ENCODE measurements around the gene FAM170B.

Gene FAM170B

DNA sequence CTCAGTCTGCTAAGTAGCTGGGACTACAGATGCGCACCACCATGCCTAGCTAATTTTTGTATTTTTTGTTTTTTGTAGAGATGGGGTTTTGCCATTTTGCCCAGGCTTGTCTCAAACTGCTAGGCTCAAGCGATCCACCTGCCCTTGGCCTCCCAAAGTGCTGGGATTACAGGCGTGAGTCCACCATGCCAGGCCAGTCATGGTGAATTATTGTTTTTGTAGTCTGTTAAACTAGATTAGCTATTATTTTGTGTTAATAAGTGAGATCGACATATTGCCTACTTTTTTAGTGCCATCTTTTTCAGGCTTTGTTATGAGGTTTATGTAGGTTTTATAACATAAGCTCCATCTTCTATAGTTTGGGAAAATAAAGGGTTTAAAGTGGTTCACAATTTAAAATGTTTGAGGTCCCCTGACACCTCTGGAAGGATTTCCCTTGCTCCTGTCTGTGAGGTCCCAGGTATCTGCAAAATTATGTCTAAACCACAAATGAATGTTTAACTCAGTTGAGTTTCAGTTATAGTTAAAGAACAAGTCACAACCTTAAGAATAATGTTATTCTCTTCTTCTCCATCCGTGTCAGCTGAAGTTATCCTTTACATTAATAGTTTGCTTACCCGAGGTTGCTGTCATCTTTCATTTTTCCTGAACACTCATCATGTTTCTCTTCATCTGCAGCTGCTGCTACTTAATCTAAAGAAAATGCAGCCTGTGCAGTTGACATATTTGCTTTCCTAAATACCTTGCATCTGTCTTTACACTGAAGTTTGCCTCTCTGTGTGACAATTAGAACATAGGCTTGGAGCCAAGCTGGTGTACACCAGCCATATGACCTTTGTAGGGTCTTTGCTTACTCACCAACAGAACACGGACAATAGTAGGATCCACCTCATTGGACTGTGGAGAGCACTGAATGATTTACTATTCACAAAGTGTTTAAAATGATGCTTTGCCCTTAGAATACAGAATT is 9.6 kb downstream of the FAM170B start:
- Histone ChIP-seq H3K36me3 (no peaks in the 10 kb centered on the region), H3K27me3 (no peaks in the 10 kb centered on the region), H3K4me3 (ENCODE audit: low read depth in 1 of 2, low read length in 1 of 2) (no peak overlapping the region), H3K27ac (no peak overlapping the region), H3K4me1 (ENCODE audit: control insufficient read depth in 1 of 2, insufficient read depth in 1 of 2, low read depth in 1 of 2, low read length in 1 of 2) (no peaks in the 10 kb centered on the region), H3K9me3 (no peaks in the 10 kb centered on the region)
- TF ChIP-seq, protein P1, sequence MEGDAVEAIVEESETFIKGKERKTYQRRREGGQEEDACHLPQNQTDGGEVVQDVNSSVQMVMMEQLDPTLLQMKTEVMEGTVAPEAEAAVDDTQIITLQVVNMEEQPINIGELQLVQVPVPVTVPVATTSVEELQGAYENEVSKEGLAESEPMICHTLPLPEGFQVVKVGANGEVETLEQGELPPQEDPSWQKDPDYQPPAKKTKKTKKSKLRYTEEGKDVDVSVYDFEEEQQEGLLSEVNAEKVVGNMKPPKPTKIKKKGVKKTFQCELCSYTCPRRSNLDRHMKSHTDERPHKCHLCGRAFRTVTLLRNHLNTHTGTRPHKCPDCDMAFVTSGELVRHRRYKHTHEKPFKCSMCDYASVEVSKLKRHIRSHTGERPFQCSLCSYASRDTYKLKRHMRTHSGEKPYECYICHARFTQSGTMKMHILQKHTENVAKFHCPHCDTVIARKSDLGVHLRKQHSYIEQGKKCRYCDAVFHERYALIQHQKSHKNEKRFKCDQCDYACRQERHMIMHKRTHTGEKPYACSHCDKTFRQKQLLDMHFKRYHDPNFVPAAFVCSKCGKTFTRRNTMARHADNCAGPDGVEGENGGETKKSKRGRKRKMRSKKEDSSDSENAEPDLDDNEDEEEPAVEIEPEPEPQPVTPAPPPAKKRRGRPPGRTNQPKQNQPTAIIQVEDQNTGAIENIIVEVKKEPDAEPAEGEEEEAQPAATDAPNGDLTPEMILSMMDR (IDR thresholded peaks at IDR 0.05): no peak

DNA sequence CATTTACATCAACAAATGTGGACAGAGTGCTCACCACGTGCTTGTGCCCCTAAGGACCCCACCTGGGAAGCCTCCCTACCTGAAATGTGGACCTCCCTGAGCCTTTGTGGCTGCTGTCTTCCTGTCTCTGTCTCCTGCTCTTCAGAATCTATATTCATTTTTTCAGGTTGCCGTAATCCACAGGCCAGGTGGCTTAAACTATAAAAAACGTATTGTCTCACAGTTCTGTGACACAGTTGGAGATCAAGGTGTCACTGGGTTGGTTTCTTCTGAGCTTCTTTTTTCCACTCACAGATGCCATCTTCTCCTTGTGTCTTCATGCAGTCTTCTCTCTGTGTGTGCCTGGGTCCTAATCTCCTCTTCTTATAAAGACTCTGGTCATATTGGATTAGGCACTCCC is 12.9 kb downstream of the FAM170B start:
- Histone ChIP-seq H3K9me3 (no peaks in the 10 kb centered on the region), H3K27ac (no peak overlapping the region), H3K36me3 (no peaks in the 10 kb centered on the region), H3K4me3 (ENCODE audit: low read depth in 1 of 2, low read length in 1 of 2) (no peak overlapping the region), H3K4me1 (ENCODE audit: control insufficient read depth in 1 of 2, insufficient read depth in 1 of 2, low read depth in 1 of 2, low read length in 1 of 2) (no peaks in the 10 kb centered on the region), H3K27me3 (peaks cover 16% of the 10 kb centered on the region)
- TF ChIP-seq, protein P1 (IDR thresholded peaks at IDR 0.05): no peak

DNA sequence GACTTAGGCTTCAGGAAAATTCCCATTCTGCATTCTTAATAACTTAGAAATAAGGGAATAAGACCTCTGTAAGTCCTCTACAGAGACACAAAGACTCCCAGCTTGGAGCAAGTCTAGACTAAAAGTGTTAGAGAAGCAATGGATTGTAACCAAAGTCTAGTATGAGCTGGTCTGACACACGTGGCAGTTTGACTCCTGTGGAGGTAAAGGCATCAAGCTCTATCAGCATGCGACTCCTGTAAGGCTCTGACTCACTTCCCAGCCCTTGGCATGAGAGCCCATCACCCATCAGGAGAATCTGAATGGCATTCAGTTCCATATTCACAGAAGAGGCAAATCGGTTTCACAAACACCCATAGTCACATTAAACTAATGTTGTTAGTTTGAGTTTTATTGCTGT is 14.1 kb downstream of the FAM170B start:
- TF ChIP-seq, protein P1 (IDR thresholded peaks at IDR 0.05): no peak
- H3K4me3 ChIP-seq (ENCODE audit: low read depth in 1 of 2, low read length in 1 of 2): no peak overlapping the region
- H3K27me3 ChIP-seq: peaks cover 26% of the 10 kb centered on the region
- H3K27ac ChIP-seq: no peak overlapping the region
- no peaks in the 10 kb centered on the region for H3K36me3 ChIP-seq
- no peaks in the 10 kb centered on the region for H3K4me1 ChIP-seq (ENCODE audit: control insufficient read depth in 1 of 2, insufficient read depth in 1 of 2, low read depth in 1 of 2, low read length in 1 of 2)
- no peaks in the 10 kb centered on the region for H3K9me3 ChIP-seq

DNA sequence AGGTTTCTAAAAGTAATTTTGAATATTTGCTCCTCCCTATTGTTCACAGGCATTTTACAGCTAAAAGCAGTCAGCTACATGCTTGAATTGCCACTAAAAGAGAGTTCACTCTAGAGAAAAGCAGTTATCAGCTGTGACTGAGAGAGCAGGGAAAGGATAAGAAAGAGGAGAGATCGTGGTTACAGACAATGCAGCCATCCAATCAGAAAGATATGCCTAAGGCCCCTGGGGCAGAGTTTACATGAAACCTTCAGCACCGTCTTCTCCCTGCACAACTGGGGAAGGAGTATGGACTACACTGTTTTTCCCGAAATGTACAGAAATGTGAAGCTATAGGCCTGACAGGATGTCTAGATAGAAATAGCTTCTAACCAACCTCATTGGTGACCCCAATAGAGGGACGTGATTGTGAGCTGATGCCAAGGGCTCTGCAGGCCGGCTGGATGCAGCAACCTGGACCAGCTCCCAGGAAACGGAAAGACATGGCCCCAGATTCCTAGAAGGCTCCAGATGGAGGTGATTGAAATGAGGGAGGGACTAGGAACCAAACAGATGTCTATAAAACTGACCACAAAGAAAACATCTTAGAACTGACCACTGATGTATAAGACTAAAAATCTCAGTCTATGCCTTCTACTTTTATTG is 15.3 kb downstream of the FAM170B start:
- TF ChIP-seq, protein P1 (IDR thresholded peaks at IDR 0.05): no peak
- Histone ChIP-seq H3K4me3 (ENCODE audit: low read depth in 1 of 2, low read length in 1 of 2) (no peak overlapping the region), H3K27ac (no peak overlapping the region), H3K36me3 (no peaks in the 10 kb centered on the region), H3K27me3 (peaks cover 38% of the 10 kb centered on the region), H3K4me1 (ENCODE audit: control insufficient read depth in 1 of 2, insufficient read depth in 1 of 2, low read depth in 1 of 2, low read length in 1 of 2) (no peaks in the 10 kb centered on the region), H3K9me3 (no peaks in the 10 kb centered on the region)

DNA sequence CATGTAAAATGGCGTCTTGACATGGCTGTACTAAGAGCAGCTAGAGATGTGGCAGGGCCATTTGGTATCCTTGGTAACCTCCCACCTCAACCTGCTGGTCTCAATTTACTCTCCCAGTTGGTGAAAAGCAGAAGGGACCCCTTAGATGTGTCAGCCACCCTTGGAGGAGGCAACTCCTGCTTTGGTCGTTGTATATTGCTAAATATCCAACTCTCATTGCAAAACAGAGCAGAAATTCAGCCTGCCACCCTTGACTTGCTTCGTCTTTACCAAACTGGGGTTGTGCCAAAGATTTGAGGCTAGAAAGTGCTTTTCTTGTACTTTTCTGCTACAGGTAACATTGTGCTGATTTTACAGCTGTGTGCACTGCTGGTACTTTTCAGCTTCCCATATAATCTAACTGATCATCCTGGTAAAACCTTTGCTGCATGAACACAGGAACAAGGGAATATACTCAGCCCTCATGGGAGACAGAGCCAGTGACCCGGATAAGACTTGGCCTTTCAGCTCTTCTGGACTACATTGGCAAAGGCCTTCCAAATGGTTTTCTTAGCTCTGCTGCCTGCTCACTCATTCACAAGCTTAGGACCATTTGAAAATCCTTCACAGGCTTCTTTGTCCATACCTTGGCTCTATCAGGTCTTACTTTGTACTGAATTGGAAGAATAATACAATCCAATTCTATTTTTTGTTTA is 16.3 kb downstream of the FAM170B start:
- Histone ChIP-seq H3K4me1 (ENCODE audit: control insufficient read depth in 1 of 2, insufficient read depth in 1 of 2, low read depth in 1 of 2, low read length in 1 of 2) (no peaks in the 10 kb centered on the region), H3K9me3 (no peaks in the 10 kb centered on the region), H3K36me3 (no peaks in the 10 kb centered on the region), H3K4me3 (ENCODE audit: low read depth in 1 of 2, low read length in 1 of 2) (no peak overlapping the region), H3K27ac (no peak overlapping the region), H3K27me3 (peaks cover 47% of the 10 kb centered on the region)
- TF ChIP-seq, protein P1 (IDR thresholded peaks at IDR 0.05): no peak

Data from neutrophil (primary cell).